ENCODE results near the gene ST14.
"Not testable (repeated sequence)": the region's sequence is repeated elsewhere in the genome, so short reads cannot be mapped to it uniquely, and the experiment has no call there.

ST14 gene

DNA sequence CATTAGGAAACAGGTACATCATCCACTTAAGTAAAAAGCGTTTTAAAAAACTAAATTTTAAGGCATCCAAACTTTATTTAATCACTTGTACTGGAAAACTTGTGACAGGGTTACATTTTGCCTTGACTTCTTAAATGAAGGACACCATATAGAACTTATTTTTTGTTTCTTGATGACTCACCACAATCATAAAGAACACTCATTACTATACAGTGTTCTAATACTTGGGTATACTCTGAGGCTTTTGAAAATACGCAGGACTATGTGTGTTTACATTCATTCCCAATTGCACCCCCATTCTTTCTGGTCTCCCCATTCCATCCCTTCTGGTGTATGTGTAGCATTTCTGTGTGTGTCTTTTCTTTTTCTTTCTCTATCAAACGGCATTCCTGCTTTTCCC lies 85.3 kb downstream of the ST14 start:
- DNase-seq, result no peak

GRCh38 chr11:130245375-130245774 lies 85.8 kb downstream of the ST14 start:
- DNase-seq, result not testable (repeated sequence)

GRCh38 chr11:130246270-130246669 lies 86.7 kb downstream of the ST14 start:
- no peak for DNase-seq

- no peak for DNase-seq
These were observed 87.2 kb downstream of the ST14 start for GRCh38 chr11:130246738-130247137.

DNA sequence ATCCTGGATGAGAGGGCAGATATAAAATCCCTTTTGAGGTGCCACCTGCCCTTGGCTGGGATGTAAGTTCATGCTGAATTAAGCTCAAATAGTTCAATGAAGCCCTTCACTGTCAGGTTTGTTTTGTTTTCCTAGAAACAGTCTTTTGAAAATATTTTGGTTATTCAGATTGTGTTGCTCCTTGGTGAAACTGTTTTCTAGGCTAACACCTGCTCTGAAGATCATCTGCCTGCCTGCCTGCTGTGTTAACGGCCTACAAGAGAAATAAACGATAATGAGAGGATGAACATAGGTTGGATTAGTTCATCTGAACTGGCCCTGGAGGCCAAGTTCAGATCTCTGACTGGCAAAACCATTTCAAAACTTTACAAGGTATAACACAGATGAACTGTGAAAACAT lies 87.7 kb downstream of the ST14 start:
- DNase-seq, result no peak

DNA sequence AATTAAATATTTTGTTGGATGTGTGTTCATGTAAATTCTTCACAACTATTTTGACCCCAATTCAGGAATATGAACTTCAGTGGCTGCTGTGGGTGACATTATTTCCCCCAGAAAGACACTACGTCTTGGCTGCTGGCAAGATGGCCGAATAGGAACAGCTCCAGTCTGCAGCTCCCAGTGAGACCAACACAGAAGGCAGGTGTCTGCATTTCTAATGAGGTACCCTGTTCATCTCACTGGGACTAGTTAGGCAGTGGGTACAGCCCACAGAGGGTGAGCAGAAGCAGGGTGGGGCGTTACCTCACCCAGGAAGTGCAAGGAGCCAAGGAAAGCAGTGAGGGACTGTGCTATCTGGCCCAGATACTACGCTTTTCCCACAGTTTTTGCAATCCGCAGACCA lies 89.8 kb downstream of the ST14 start:
- DNase-seq, result no peak

DNA sequence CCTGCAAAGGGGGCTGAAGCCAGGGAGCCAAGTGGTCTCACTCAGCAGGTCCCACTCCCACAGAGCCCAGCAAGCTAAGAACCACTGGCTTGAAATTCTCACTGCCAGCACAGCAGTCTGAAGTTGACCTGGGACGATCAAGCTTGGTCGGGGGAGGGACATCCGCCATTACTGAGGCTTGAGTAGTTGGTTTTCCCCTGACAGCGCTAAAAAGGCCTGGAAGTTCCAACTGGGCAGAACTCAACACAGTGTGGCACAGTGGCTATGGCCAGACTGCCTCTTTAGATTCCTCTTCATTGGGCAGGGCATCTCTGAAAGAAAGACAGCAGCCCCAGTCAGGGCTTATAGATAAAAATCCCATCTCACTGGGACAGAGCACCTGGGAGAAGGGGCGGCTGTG lies 90.3 kb downstream of the ST14 start:
- not testable (repeated sequence) for DNase-seq

DNA sequence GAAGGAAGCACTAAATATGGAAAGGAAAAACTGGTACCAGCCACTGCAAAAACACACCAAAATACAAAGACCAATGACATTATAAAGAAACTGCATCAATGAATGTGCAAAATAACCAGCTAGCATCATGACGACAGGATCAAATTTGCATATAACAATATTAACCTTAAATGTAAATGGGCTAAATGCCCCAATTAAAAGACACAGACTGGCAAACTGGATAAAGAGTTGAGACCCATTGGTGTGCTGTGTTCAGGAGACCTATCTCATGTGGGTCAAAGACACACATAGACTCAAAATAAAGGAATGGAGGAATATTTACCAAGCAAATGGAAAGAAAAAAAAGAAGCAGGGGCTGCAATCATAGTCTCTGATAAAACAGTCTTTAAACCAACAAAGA lies 92.2 kb downstream of the ST14 start:
- DNase-seq, result not testable (repeated sequence)

Data from stimulated activated CD4-positive, alpha-beta T cell treated with anti-CD3 and anti-CD28 coated beads, Interleukin-4, amount 100 ng/mL, for 1 hour (primary cell).